Fibroblast of skin of left quadriceps (primary cell): Measurements from ENCODE around the gene LRRC74B.

Source experiments
- DNase-seq, 2 experiments: peaks; one replicate each; pipeline ENCODE4 v3.0.0-alpha.2; 2013; ENCODE audit warnings: low read depth in 2 of 2

LRRC74B gene

GRCh38 chr22:21014202-21014725 lies 31.5 kb upstream of the LRRC74B start:
- peak; percentile 73 to 74 for DNase-seq

GRCh38 chr22:21014726-21015465 lies 30.9 kb upstream of the LRRC74B start, which contains the start of gene P2RX6:
P2RX6 (plus strand) TSS chr22:21015165; CDS start chr22:21015175, 10 bp downstream.
- DNase-seq: peak in 1 of 2 experiments; percentile 7

GRCh38 chr22:21015466-21016006 lies 30.2 kb upstream of the LRRC74B start:
- no peak for DNase-seq

GRCh38 chr22:21016644-21017420 lies 28.9 kb upstream of the LRRC74B start:
- DNase-seq: no peak

DNA sequence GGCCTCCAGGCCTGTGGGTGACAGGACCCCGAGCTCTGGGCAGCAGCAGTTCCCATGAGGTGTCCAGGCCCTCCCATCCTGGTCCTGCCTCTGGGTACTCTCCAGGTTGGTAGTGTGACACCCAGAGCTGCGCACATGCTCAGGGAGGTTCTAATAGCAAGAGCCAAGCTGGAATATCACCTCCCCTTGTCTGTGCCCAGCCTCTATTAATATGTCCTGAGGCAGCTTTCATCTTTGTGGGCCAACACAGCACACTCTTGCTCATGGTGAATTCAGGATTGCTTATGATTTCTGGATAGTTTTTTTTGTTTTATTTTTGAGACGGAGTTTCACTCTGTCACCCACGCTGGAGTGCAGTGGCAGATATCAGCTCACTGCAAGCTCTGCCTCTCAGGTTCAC lies 27.4 kb upstream of the LRRC74B start:
- DNase-seq: no peak

GRCh38 chr22:21020802-21021429 lies 24.8 kb upstream of the LRRC74B start:
- DNase-seq: no peak

GRCh38 chr22:21022507-21022906 lies 23.2 kb upstream of the LRRC74B start:
- no peak for DNase-seq

DNA sequence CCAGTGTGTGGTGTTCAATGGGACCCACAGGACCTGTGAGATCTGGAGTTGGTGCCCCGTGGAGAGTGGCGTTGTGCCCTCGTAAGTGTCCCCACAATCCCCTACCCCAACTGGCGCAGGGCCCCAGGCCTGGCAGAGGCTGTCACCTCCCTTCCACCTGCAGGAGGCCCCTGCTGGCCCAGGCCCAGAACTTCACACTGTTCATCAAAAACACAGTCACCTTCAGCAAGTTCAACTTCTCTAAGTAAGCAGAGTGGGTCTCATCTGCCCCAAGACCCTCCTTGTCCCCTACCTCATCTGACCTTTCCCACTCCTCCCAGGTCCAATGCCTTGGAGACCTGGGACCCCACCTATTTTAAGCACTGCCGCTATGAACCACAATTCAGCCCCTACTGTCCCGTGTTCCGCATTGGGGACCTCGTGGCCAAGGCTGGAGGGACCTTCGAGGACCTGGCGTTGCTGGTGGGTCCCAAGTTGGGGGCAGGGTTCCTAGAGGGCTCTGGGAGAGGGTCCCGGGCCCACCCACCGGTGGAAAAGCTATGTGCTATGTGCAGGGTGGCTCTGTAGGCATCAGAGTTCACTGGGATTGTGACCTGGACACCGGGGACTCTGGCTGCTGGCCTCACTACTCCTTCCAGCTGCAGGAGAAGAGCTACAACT lies 22.7 kb upstream of the LRRC74B start:
- no peak for DNase-seq

DNA sequence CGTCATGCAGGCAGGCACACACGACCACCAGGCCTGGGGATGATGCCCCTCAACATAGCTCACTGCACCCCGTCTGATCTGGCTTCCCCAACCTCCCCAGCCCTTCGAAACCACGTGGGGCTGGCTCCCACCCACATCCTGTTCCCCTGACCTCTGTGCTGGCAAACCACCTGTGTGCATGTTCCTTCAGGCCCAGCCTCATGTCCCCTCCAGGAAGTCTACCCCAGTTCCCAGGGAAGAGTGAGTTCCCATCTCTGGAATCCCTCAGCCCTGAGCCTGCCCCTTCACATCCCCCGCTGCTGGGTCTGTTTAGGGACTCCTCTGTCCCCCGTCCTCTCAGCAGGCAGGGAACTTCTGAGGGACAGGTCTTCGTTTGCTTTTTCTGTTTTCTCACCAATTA lies 20.5 kb upstream of the LRRC74B start:
- no peak for DNase-seq

DNA sequence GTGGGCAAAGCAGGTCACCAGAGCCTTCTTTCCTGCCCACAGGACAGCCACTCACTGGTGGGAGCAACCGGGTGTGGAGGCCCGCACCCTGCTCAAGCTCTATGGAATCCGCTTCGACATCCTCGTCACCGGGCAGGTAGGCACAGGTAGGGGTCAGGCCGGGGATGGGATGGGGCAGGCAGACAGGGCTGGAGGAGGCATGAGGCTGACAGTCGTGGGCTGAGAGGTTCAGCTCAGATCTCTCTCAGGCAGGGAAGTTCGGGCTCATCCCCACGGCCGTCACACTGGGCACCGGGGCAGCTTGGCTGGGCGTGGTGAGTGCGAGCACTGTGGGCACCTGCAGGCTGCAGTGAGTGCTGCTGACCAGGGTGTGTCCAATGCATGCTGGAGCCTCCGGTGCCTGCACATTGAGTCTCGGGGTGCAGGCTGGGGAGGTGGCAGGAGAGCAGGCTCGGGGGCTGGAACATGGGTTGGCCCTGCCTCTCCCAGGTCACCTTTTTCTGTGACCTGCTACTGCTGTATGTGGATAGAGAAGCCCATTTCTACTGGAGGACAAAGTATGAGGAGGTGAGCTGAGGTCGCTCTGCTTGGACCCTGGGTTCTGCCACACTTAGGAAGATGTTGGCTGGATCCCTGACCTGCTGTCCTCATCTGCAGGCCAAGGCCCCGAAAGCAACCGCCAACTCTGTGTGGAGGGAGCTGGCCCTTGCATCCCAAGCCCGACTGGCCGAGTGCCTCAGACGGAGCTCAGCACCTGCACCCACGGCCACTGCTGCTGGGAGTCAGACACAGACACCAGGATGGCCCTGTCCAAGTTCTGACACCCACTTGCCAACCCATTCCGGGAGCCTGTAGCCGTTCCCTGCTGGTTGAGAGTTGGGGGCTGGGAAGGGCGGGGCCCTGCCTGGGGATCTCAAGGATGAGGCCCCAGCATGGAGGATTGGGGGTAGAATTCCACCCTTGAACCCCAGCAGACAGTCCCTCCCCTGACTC lies 19.7 kb upstream of the LRRC74B start:
- no peak for DNase-seq

- no peak for DNase-seq
Measured at GRCh38 chr22:21026783-21027692, 18.7 kb upstream of the LRRC74B start.

- DNase-seq: no peak
Measured at GRCh38 chr22:21028277-21029251, 17.2 kb upstream of the LRRC74B start.

DNA sequence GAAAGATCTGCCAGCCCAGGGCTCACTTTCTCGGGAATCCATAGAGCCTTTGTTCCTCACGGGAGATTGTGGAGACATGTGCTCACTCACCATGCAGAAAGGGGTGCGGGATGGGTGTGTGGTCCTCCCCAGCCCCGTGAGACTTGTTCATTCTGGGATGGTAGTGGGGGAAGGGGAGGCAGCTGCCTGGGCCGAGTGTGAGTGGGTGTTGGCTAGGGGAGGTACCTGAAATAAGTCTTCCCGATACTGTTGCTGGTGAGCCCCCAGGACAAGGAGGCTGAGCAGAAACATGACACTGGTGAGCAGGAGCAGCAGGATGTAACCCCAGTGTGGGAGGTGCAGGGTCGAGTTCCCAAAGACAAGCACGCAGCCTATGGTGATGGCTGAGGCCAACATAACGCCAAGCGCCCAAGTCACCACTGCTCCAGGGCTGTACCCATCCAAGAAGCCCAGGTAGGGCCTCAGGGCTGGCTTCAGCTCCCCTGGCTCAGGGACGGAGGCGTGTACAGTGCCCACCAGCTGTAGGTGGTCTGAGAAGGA lies 16.2 kb upstream of the LRRC74B start:
- DNase-seq: no peak

DNA sequence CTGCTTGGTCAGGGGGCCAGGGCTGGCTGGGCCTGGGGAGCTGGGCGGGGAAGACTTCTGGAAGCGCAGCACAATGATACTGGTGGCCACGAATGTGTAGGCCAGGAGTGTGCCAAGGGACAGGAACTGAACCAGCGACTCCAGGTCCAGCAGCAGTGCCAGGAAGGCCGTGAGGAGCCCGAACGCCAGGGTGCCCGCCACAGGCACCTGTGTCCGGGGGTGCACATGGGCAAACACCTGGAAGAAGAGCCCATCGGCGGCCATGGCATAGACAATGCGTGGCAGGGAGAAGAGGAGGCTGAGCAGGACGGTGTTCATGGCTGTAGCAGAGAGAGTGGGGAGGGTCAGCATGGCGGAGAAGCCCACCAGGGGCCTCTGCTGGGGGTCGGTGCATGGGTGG lies 15.7 kb upstream of the LRRC74B start:
- no peak for DNase-seq

GRCh38 chr22:21030621-21031544 lies 14.9 kb upstream of the LRRC74B start:
- DNase-seq: no peak

DNA sequence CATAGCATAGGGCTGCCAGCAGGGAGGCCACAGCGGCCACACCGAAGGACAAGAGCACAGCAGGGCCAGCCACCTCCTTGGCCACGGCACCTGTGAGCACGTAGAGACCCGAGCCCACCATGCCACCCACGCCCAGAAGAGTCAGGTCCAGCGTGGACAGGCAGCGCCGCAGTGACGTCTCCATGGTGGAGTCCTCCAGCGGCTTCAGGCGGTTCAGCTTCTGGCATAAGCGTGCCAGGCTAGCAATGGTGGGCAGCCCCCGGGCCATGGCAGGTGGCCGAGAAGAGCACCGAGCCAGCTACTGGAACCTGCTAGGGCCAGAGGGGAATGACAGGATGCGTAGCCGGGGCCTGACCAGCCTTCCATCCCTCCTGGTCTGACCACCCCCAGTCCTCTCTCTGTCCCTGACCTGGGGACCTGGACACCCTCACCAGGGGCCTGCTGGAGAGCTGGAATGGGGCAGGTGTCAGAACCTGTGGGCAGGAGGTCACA lies 14.2 kb upstream of the LRRC74B start:
- DNase-seq: no peak
